K562 (cell line): ENCODE data around the gene TMEM217. TPM values are rescaled to one million over a fixed set of nuclear protein-coding genes. Genes with fewer than 3 reads are reported as not detected.
A peak's percentile ranks its signal among the peaks of the same experiment; 100 is the strongest.

Experiments
- BCOR ChIP-seq: fragments of 450-650 bp; IDR thresholded peaks from 2 replicates; pipeline ENCODE4 v1.6.1; 2016
- BRD9 ChIP-seq: fragments of 450-650 bp; IDR thresholded peaks from 2 replicates; pipeline ENCODE4 v1.6.1; 2018; ENCODE audit warnings: low read depth; ENCODE audit not compliant: partially characterized antibody
- CBFA2T2 ChIP-seq: fragments of 450-650 bp; conservative IDR thresholded peaks from 2 replicates; pipeline ENCODE4 v1.6.1; 2017; ENCODE audit warnings: mild to moderate bottlenecking
- GMEB1 ChIP-seq: fragments of 250-450 bp; sonication (Bioruptor Pico); IDR thresholded peaks from 2 replicates; pipeline ENCODE4 v1.4.0; 2020; ENCODE audit warnings: mild to moderate bottlenecking
- HOMEZ ChIP-seq: fragments of 250-450 bp; sonication (Bioruptor Pico); IDR thresholded peaks from 2 replicates; pipeline ENCODE4 v1.4.0; 2020; ENCODE audit warnings: mild to moderate bottlenecking, moderate library complexity
- MTA3 ChIP-seq: fragments of 450-650 bp; formaldehyde crosslinking; IDR thresholded peaks from 2 replicates; pipeline ENCODE4 v1.6.1; 2017; ENCODE audit warnings: mild to moderate bottlenecking, borderline replicate concordance
- NFATC3 ChIP-seq: fragments of 450-650 bp; IDR thresholded peaks from 2 replicates; pipeline ENCODE4 v1.6.1; 2017; ENCODE audit warnings: mild to moderate bottlenecking
- POLR2G ChIP-seq: fragments of 200-400 bp; formaldehyde crosslinking; IDR thresholded peaks from 2 replicates; pipeline ENCODE4 v1.6.1; 2017; ENCODE audit warnings: low read depth, mild to moderate bottlenecking, antibody characterized with exemption, low read length, moderate library complexity
- SAFB ChIP-seq: fragments of 200-400 bp; formaldehyde crosslinking; IDR thresholded peaks from 2 replicates; pipeline ENCODE4 v1.6.1; 2017; ENCODE audit warnings: low read depth, low read length, borderline replicate concordance
- SMARCA5 ChIP-seq: fragments of 450-650 bp; IDR thresholded peaks from 2 replicates; pipeline ENCODE4 v1.6.1; 2016
- TCFL5 ChIP-seq: fragments of 250-450 bp; sonication (Bioruptor Pico); conservative IDR thresholded peaks from 2 replicates; pipeline ENCODE4 v1.6.1; 2021; ENCODE audit warnings: mild to moderate bottlenecking, moderate library complexity, matching md5 sums
- TOE1 ChIP-seq, 2 experiments: fragments of 450-650 bp in 1 of 2; sonication (generic) in 1 of 2; formaldehyde crosslinking in 1 of 2; IDR thresholded peaks; 2 replicates each; pipeline versions ENCODE4 v1.7.1 to v1.8.0; 2016 to 2022; ENCODE audit warnings: borderline replicate concordance in 2 of 2, mild to moderate bottlenecking in 2 of 2, antibody characterized with exemption in 1 of 2, inconsistent platforms in 1 of 2, low read depth in 1 of 2, missing genetic modification reagents in 1 of 2, moderate library complexity in 1 of 2
- TRIM25 ChIP-seq: fragments of 450-650 bp; IDR thresholded peaks from 2 replicates; pipeline ENCODE4 v1.7.0; 2016; ENCODE audit warnings: borderline replicate concordance
- ZEB2 ChIP-seq: fragments of 450-650 bp; IDR thresholded peaks from 2 replicates; pipeline ENCODE4 v1.6.1; 2016
- ZFX ChIP-seq: sonication (generic); formaldehyde crosslinking; IDR thresholded peaks from 2 replicates; pipeline ENCODE4 v1.8.0; 2022; ENCODE audit warnings: mild to moderate bottlenecking, missing genetic modification reagents, moderate library complexity
- ZNF586 ChIP-seq: fragments of 450-650 bp; formaldehyde crosslinking; conservative IDR thresholded peaks from 2 replicates; pipeline ENCODE4 v1.4.0; 2020; ENCODE audit warnings: mild to moderate bottlenecking, moderate library complexity
- ZNF695 ChIP-seq: fragments of 450-650 bp; formaldehyde crosslinking; IDR thresholded peaks from 2 replicates; pipeline ENCODE4 v1.4.0; 2020; ENCODE audit warnings: mild to moderate bottlenecking, moderate library complexity
- polyA plus RNA-seq, 8 experiments: library from polyadenylated mRNA; depleted of rRNA in 4 of 8; stranded (reverse) in 5 of 8; unstranded in 3 of 8; fragments of >200 nt; fragmentation: Nextera tagmentation in 2 of 8; fragmentation: Illumina TruSeq in 1 of 8; extraction: Ambion mirVana in 2 of 8; extraction: Trizol in 1 of 8; gene quantifications; 2 replicates each; pipeline versions ENCODE4 v1.2.1 to v1.2.3, GENCODE V29; 2011 to 2014; ENCODE audit warnings: inconsistent platforms in 1 of 8, missing spikeins in 1 of 8
- total RNA-seq, 7 experiments: library from RNA; depleted of rRNA in 6 of 7; stranded (reverse); fragments of >200 nt in 6 of 7; fragmentation: Illumina TruSeq in 2 of 7; extraction: Trizol in 2 of 7; gene quantifications; 2 replicates each; pipeline versions ENCODE4 v1.2.1 to v1.2.3, GENCODE V29; 2011 to 2021; ENCODE audit warnings: low replicate concordance in 1 of 7
- TF ChIP-seq, protein P1 (sequence below): sonication (generic); formaldehyde crosslinking; IDR thresholded peaks from 2 replicates; pipeline ENCODE4 v1.8.1; 2023; ENCODE audit warnings: mild to moderate bottlenecking, missing genetic modification reagents
- TF ChIP-seq, protein P2 (sequence below): sonication (generic); formaldehyde crosslinking; IDR thresholded peaks from 2 replicates; pipeline ENCODE4 v1.8.0; 2022; ENCODE audit warnings: missing genetic modification reagents, mild to moderate bottlenecking, moderate library complexity, borderline replicate concordance

Gene TMEM217
- total and polyA plus RNA-seq, 9 of the 15 experiments (the other 6 are each of a cell fraction or from before 2014, with no cell fraction given), result 1.3 to 8.0 (median 1.9) TPM

GRCh38 chr6:37177077-37177934, 80.6 kb downstream of the TMEM217 start (continued):
- TF ChIP-seq, protein P1, sequence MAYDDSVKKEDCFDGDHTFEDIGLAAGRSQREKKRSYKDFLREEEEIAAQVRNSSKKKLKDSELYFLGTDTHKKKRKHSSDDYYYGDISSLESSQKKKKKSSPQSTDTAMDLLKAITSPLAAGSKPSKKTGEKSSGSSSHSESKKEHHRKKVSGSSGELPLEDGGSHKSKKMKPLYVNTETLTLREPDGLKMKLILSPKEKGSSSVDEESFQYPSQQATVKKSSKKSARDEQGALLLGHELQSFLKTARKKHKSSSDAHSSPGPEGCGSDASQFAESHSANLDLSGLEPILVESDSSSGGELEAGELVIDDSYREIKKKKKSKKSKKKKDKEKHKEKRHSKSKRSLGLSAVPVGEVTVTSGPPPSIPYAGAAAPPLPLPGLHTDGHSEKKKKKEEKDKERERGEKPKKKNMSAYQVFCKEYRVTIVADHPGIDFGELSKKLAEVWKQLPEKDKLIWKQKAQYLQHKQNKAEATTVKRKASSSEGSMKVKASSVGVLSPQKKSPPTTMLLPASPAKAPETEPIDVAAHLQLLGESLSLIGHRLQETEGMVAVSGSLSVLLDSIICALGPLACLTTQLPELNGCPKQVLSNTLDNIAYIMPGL (CRISPR knock-in tag), result no peak
- TF ChIP-seq SAFB (no peak), ZNF586 (CRISPR knock-in tag) (peak; percentile 6; the same call in 1 of the 2 replicates), MTA3 (peak; percentile 84), NFATC3 (0 out of 2 replicates have a peak, but pooled peaks have one; percentile 56), POLR2G (peak; percentile 53), ZEB2 (0 out of 2 replicates have a peak, but pooled peaks have one; percentile 9), ZFX (CRISPR knock-in tag) (no peak; the same call in 1 of the 2 replicates), CBFA2T2 (peak; percentile 27; the same call in 1 of the 2 replicates), GMEB1 (CRISPR knock-in tag) (no peak; the same call in 1 of the 2 replicates), BRD9 (peak; percentile 96), SMARCA5 (no peak; the same call in 1 of the 2 replicates), HOMEZ (CRISPR knock-in tag) (0 out of 2 replicates have a peak, but pooled peaks have one; percentile 50), BCOR (0 out of 2 replicates have a peak, but pooled peaks have one; percentile 10), ZNF695 (peak; percentile 88; the same call in 1 of the 2 replicates), TOE1 (IDR thresholded peaks at IDR 0.05; ENCODE audit: borderline replicate concordance) (no peak), TOE1 (CRISPR knock-in tag; IDR thresholded peaks at IDR 0.05; ENCODE audit: borderline replicate concordance, low read depth) (no peak), TCFL5 (0 out of 2 replicates have a peak, but pooled peaks have one; percentile 15), TRIM25 (no peak)
- TF ChIP-seq, protein P2, sequence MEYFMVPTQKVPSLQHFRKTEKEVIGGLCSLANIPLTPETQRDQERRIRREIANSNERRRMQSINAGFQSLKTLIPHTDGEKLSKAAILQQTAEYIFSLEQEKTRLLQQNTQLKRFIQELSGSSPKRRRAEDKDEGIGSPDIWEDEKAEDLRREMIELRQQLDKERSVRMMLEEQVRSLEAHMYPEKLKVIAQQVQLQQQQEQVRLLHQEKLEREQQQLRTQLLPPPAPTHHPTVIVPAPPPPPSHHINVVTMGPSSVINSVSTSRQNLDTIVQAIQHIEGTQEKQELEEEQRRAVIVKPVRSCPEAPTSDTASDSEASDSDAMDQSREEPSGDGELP (CRISPR knock-in tag), result 0 out of 2 replicates have a peak, but pooled peaks have one; percentile 24
